Trophoblast cell (in vitro differentiated cells and primary cell): Measurements from ENCODE around the gene M6PR.
"Not testable (repeated sequence)": the region's sequence is repeated elsewhere in the genome, so short reads cannot be mapped to it uniquely, and the experiment has no call there.

Source experiments
- DNase-seq, 2 donors: peaks; one replicate each; pipeline ENCODE4 v3.0.0-alpha.2; 2016
- H2AFZ ChIP-seq: 2 replicates; pipeline ENCODE4 v1.6.1; 2013; ENCODE audit warnings: low read length, moderate library complexity, mild to moderate bottlenecking; ENCODE audit not compliant: insufficient read depth, poor library complexity
- H2AK5ac ChIP-seq: 2 replicates; pipeline ENCODE4 v1.6.1; 2013; ENCODE audit warnings: mild to moderate bottlenecking, low read length
- H2BK120ac ChIP-seq: 2 replicates; pipeline ENCODE4 v1.6.1; 2013; ENCODE audit warnings: low read length, mild to moderate bottlenecking, moderate library complexity; ENCODE audit not compliant: insufficient read depth, poor library complexity
- H2BK12ac ChIP-seq: 2 replicates; pipeline ENCODE4 v1.6.1; 2013; ENCODE audit warnings: mild to moderate bottlenecking, low read length, moderate library complexity
- H2BK5ac ChIP-seq: 2 replicates; pipeline ENCODE4 v1.6.1; 2013; ENCODE audit warnings: low read length, low read depth, moderate library complexity, mild to moderate bottlenecking; ENCODE audit not compliant: poor library complexity
- H3K14ac ChIP-seq: 2 replicates; pipeline ENCODE4 v1.6.1; 2013; ENCODE audit warnings: mild to moderate bottlenecking, low read length
- H3K18ac ChIP-seq: 2 replicates; pipeline ENCODE4 v1.6.1; 2013; ENCODE audit warnings: mild to moderate bottlenecking, low read length
- H3K23ac ChIP-seq: 2 replicates; pipeline ENCODE4 v1.6.1; 2013; ENCODE audit warnings: low read length
- H3K27ac ChIP-seq: 2 replicates; pipeline ENCODE4 v1.5.1; 2013; ENCODE audit warnings: low read depth, mild to moderate bottlenecking, inconsistent platforms, low read length, moderate library complexity
- H3K27me3 ChIP-seq: 2 replicates; pipeline ENCODE4 v1.6.1; 2013; ENCODE audit warnings: inconsistent platforms, mild to moderate bottlenecking, low read length, moderate library complexity; ENCODE audit not compliant: insufficient read depth
- H3K36me3 ChIP-seq, 2 experiments: 1 replicate in 1 of 2; 2 replicates in 1 of 2; pipeline ENCODE4 v1.6.1; 2013; ENCODE audit warnings: low read length in 2 of 2, mild to moderate bottlenecking in 2 of 2, moderate library complexity in 1 of 2; ENCODE audit not compliant: insufficient read depth in 2 of 2, control insufficient read depth in 1 of 2
- H3K4ac ChIP-seq: 2 replicates; pipeline ENCODE4 v1.6.1; 2013; ENCODE audit warnings: low read depth, mild to moderate bottlenecking, low read length, moderate library complexity
- H3K4me1 ChIP-seq, 2 experiments: 1 replicate in 1 of 2; 2 replicates in 1 of 2; pipeline ENCODE4 v1.6.1; 2013; ENCODE audit warnings: low read length in 2 of 2, mild to moderate bottlenecking in 2 of 2, moderate library complexity in 1 of 2; ENCODE audit not compliant: insufficient read depth in 2 of 2, control insufficient read depth in 1 of 2
- H3K4me2 ChIP-seq: 2 replicates; pipeline ENCODE4 v1.6.1; 2013; ENCODE audit warnings: inconsistent platforms, mild to moderate bottlenecking, low read length, moderate library complexity
- H3K4me3 ChIP-seq: 2 replicates; pipeline ENCODE4 v1.5.1; 2013; ENCODE audit warnings: mild to moderate bottlenecking, low read depth, low read length, inconsistent platforms
- H3K79me1 ChIP-seq: one replicate; pipeline ENCODE4 v1.6.1; 2013; ENCODE audit warnings: low read length
- H3K79me2 ChIP-seq: 2 replicates; pipeline ENCODE4 v1.6.1; 2013; ENCODE audit warnings: low read length, mild to moderate bottlenecking; ENCODE audit not compliant: control insufficient read depth, insufficient read depth, poor library complexity
- H3K9ac ChIP-seq: 2 replicates; pipeline ENCODE4 v1.6.1; 2013; ENCODE audit warnings: mild to moderate bottlenecking, low read length
- H3K9me3 ChIP-seq: 2 replicates; pipeline ENCODE4 v1.6.1; 2013; ENCODE audit warnings: low read depth, mild to moderate bottlenecking, control low read depth, inconsistent platforms, low read length; ENCODE audit not compliant: insufficient read depth
- H4K12ac ChIP-seq: 2 replicates; pipeline ENCODE4 v1.6.1; 2013; ENCODE audit warnings: low read depth, mild to moderate bottlenecking, low read length, moderate library complexity
- H4K8ac ChIP-seq: 2 replicates; pipeline ENCODE4 v1.6.1; 2013; ENCODE audit warnings: low read depth, mild to moderate bottlenecking, low read length, moderate library complexity
- H4K91ac ChIP-seq: one replicate; pipeline ENCODE4 v1.6.1; 2013; ENCODE audit warnings: low read depth, mild to moderate bottlenecking, low read length, moderate library complexity
- whole genome bisulfite sequencing: extraction: QIAGEN DNeasy Blood & Tissue Kit; methylation state at CpG from one replicate; pipeline ENCODE4 v1.1.7; 2013; ENCODE audit warnings: missing lambda C conversion rate; ENCODE audit not compliant: insufficient read length, insufficient coverage; ENCODE audit errors: extremely low coverage; 5-methylcytosine and 5-hydroxymethylcytosine counted together

Gene M6PR

DNA sequence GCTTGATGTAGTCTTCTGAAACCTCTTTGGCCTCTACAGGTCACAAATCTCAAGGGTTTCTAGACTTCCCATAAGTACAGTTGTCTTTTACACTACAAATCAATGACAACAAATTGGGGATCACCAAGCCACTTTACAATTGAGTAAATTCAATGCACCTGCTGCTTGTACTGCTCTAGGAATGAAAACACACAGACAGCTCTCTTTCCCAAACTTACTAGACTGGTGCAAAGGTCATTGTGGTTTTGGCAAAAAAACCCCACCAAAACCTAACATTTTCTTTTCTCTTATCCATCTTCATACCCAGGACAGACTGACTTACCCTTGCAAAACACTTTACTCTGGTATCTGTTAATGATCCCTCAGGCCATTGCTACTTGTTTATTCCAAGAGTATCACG, 2.7 kb downstream of the M6PR start:
- Histone ChIP-seq H3K9ac (no peak overlapping the region), H2BK120ac (no peak overlapping the region), H3K79me1 (peaks cover 9% of the 10 kb centered on the region), H3K4me2 (no peak overlapping the region), H2BK12ac (no peak overlapping the region), H3K4ac (no peak overlapping the region), H3K27me3 (no peaks in the 10 kb centered on the region), H4K12ac (no peak overlapping the region), H4K8ac (no peak overlapping the region), H2AFZ (no peak overlapping the region), H3K79me2 (peaks cover 7% of the 10 kb centered on the region), H3K9me3 (no peaks in the 10 kb centered on the region), H3K4me3 (no peak overlapping the region), H4K91ac (no peak overlapping the region), H3K4me1 (peaks cover 2 to 4% of the 10 kb centered on the region in 2 experiments), H3K14ac (no peak overlapping the region), H3K36me3 (peaks cover 16 to 26% of the 10 kb centered on the region in 2 experiments), H2AK5ac (no peak overlapping the region), H3K27ac (no peak overlapping the region), H2BK5ac (no peak overlapping the region), H3K18ac (no peak overlapping the region), H3K23ac (no peak overlapping the region)
- DNase-seq = no peak
- no CpG with 5 or more reads among the region's 1 CpG for WGBS

DNA sequence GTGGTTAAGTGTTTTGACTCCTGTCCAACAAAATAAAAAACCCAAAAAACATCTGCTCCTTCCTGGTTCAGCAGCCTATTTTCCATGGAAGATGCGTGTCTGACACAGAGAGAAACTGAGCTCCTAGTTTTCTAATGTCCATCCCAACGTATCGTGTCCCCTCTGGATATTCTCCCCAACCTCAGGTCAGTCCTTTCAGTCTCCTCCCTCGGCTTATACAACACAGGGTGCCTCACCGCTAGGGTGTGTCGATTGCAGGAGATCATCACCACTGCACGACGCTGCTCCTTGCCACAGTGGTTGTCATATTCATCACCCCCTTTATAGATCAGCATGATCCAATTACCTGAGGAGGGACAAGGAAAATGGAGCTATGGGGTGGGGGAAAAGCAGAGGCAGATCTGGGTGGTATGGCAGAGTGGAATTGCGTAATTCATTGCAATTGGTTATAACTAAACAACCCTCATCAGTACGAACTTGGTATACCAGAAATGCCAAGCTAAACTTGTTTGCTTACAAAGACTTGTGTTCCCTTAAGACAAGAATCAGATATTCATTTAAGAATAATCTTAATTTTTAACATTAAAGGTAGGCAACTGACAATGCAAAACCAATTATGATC, 5.8 kb downstream of the M6PR start:
- DNase-seq = no peak
- Histone ChIP-seq H3K14ac (no peak overlapping the region), H3K9me3 (no peaks in the 10 kb centered on the region), H2AFZ (no peak overlapping the region), H4K91ac (no peak overlapping the region), H3K27ac (no peak overlapping the region), H3K79me2 (no peaks in the 10 kb centered on the region), H3K23ac (no peak overlapping the region), H3K18ac (no peak overlapping the region), H3K4me1 (peaks cover 1 to 2% of the 10 kb centered on the region in 2 experiments), H3K9ac (no peak overlapping the region), H3K79me1 (no peaks in the 10 kb centered on the region), H4K12ac (no peak overlapping the region), H3K27me3 (no peaks in the 10 kb centered on the region), H3K4me2 (no peak overlapping the region), H3K36me3 (peaks cover 19 to 32% of the 10 kb centered on the region in 2 experiments), H4K8ac (no peak overlapping the region), H2AK5ac (no peak overlapping the region), H2BK12ac (no peak overlapping the region), H2BK5ac (no peak overlapping the region), H3K4me3 (no peak overlapping the region), H3K4ac (no peak overlapping the region), H2BK120ac (no peak overlapping the region)
- WGBS = no CpG with 5 or more reads among the region's 10 CpGs

DNA sequence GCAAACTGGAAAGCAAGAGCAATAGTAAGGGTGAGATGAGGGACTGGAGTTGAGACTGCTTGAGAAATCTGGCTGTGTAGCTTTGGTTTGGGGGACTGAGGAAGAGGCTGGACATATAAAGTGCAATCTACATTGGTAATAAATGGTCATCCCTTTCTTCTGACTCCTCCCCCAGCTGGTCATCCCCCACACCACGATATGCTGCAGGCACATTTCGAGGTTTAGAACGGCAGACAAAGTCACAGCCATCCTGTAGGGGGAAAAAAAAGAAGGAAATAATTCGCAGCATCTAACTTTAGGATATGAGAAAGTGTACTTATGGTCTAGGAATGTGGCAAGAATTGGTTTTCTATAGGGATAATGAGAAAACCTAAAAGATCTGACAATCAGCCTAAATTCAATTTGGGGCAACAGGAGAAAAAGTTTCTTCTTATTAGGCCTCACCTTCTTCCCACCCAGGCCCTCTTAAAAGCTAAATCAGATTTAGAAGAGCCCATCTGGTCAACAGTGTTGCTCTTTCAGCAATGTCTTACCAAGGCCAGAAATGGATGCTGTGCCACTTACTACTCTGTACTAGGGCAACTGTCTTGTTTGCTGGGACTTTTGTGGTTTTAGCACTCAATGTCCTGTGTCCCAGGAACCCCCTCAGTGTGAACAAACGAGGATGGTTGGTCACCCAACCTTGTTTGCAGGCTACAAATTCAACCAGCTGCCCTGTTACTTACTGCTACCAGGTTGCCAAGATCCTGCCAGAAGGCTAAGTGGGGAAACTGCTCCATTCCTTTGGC, 7.6 kb downstream of the M6PR start:
- H3K79me1 ChIP-seq = no peaks in the 10 kb centered on the region
- no peak overlapping the region for H3K23ac ChIP-seq
- no peak overlapping the region for H2BK120ac ChIP-seq
- H4K91ac ChIP-seq = no peak overlapping the region
- DNase-seq = no peak
- H3K79me2 ChIP-seq = no peaks in the 10 kb centered on the region
- H3K36me3 ChIP-seq = peaks cover 23 to 39% of the 10 kb centered on the region in 2 experiments
- no peak overlapping the region for H2AFZ ChIP-seq
- no peak overlapping the region for H3K9ac ChIP-seq
- H4K12ac ChIP-seq = no peak overlapping the region
- no peak overlapping the region for H3K4ac ChIP-seq
- no peaks in the 10 kb centered on the region for H3K9me3 ChIP-seq
- H3K4me1 ChIP-seq = no peaks in the 10 kb centered on the region
- H3K27ac ChIP-seq = no peak overlapping the region
- no peak overlapping the region for H2BK5ac ChIP-seq
- no peak overlapping the region for H3K18ac ChIP-seq
- no peak overlapping the region for H3K14ac ChIP-seq
- no peak overlapping the region for H2AK5ac ChIP-seq
- no peak overlapping the region for H2BK12ac ChIP-seq
- no peak overlapping the region for H4K8ac ChIP-seq
- no peaks in the 10 kb centered on the region for H3K27me3 ChIP-seq
- H3K4me2 ChIP-seq = no peak overlapping the region
- no peak overlapping the region for H3K4me3 ChIP-seq
- no CpG with 5 or more reads among the region's 5 CpGs for WGBS

DNA sequence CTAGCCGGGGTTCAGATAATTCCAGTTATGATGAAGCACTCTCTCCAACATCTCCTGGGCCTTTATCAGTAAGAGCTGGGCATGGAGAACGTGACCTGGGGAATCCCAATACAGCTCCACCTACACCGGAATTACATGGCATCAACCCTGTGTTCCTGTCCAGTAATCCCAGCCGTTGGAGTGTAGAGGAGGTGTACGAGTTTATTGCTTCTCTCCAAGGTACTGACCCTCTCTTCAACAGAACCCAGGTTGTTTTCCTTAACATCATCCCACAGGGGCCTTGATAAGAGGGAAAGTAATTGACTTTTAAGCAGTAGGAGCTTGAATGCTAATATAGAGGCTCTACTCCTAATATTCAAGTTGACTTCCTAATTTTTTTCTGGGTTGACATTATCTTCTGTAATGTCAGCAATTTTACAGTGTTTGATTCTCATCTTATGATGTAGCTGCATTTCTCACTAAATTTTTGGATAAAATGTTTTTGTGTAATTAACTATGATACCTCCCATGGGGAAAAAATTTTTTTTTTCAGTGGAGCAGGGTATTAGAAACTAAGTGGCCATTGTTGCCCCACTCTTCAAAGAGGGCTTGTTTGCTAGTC, 11.5 kb downstream of the M6PR start:
- peaks cover 28 to 40% of the 10 kb centered on the region in 2 experiments for H3K36me3 ChIP-seq
- H3K27ac ChIP-seq, H3K14ac ChIP-seq, H2AFZ ChIP-seq, H2BK12ac ChIP-seq, H2BK5ac ChIP-seq, H4K12ac ChIP-seq, H3K4me2 ChIP-seq, H4K8ac ChIP-seq, H2BK120ac ChIP-seq, H3K79me2 ChIP-seq, H3K9ac ChIP-seq, H3K79me1 ChIP-seq, H3K4me3 ChIP-seq, H3K23ac ChIP-seq, DNase-seq, H2AK5ac ChIP-seq, H3K9me3 ChIP-seq, H3K4me1 ChIP-seq, H3K27me3 ChIP-seq, H3K4ac ChIP-seq, H4K91ac ChIP-seq, H3K18ac ChIP-seq: not testable (repeated sequence)
- WGBS = no CpG with 5 or more reads among the region's 5 CpGs
